ENCODE results near the gene KDM2B.
"Not testable (repeated sequence)": the region's sequence is repeated elsewhere in the genome, so short reads cannot be mapped to it uniquely, and the experiment has no call there.

Gene KDM2B

DNA sequence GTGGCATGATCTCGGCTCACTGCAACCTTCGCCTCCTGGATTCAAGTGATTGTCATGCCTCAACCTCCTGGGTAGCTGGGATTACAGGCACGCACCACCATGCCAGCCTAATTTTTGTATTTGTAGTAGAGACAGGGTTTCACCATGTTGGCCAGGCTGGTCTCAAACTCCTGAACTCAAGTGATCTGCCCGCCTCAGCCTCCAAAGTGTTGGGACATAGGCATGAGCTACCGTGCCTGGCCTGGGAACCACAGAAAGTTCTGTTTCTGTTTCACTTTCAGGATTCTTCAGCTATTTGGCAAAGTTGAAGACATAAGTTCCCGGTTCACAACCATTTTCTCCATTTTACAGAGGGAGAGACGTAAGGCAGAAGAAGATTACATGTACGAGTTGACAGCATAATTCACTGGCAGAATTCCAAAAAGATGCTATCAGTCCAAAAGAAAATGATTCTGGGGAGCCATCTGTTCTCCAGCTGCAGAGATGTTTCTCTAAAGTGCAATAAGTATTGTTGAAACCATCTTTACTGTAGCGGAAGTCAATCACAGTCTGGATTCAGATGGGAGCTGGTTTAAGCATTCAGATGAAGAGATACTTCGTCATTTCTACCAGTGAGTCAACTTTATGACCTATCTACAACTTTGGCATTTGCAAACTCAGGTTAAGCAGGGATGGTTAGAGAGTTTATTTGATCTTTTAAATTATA lies 189.1 kb downstream of the KDM2B start:
- H3K4me1 ChIP-seq = no peaks in the 10 kb centered on the region
- no peaks in the 10 kb centered on the region for H3K27me3 ChIP-seq (ENCODE audit: control insufficient read depth, insufficient read depth, low read length)
- H3K36me3 ChIP-seq (ENCODE audit: control insufficient read depth, insufficient read depth, low read length) = no peaks in the 10 kb centered on the region
- H3K9me3 ChIP-seq (ENCODE audit: control insufficient read depth, low read length) = no peaks in the 10 kb centered on the region
- no peaks in the 10 kb centered on the region for H3K79me2 ChIP-seq
- H3K9ac ChIP-seq = no peak overlapping the region
- H3K27ac ChIP-seq = no peak overlapping the region
- TF ChIP-seq, protein P1, sequence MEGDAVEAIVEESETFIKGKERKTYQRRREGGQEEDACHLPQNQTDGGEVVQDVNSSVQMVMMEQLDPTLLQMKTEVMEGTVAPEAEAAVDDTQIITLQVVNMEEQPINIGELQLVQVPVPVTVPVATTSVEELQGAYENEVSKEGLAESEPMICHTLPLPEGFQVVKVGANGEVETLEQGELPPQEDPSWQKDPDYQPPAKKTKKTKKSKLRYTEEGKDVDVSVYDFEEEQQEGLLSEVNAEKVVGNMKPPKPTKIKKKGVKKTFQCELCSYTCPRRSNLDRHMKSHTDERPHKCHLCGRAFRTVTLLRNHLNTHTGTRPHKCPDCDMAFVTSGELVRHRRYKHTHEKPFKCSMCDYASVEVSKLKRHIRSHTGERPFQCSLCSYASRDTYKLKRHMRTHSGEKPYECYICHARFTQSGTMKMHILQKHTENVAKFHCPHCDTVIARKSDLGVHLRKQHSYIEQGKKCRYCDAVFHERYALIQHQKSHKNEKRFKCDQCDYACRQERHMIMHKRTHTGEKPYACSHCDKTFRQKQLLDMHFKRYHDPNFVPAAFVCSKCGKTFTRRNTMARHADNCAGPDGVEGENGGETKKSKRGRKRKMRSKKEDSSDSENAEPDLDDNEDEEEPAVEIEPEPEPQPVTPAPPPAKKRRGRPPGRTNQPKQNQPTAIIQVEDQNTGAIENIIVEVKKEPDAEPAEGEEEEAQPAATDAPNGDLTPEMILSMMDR (IDR thresholded peaks at IDR 0.05) = no peak
- H2AFZ ChIP-seq = no peak overlapping the region
- no peak overlapping the region for H3K4me2 ChIP-seq (ENCODE audit: low read length)
- no peak overlapping the region for H3K4me3 ChIP-seq (ENCODE audit: low read depth, low read length)

DNA sequence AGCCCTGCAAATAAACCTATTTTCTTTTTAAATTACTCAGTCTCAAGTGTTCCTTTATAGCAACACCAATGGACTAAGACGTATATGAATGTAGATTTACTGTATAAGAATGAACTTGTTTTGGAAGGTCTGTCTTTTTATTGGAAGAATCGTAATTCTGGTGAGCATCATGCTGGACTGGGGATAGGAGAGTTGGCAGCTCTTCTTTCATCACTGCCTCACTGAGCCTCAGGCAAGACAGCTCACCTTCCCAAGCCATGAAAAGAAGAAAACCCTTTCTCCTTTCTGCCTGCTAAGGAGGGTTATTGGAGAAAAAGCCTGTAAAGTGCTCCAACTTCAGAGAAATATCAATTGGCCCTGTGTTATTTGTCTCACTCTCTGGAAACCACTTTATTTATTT lies 190.0 kb downstream of the KDM2B start:
- Histone ChIP-seq H3K4me3 (ENCODE audit: low read depth, low read length) (no peak overlapping the region), H3K9me3 (ENCODE audit: control insufficient read depth, low read length) (no peaks in the 10 kb centered on the region), H3K4me1 (no peaks in the 10 kb centered on the region), H3K9ac (no peak overlapping the region), H3K36me3 (ENCODE audit: control insufficient read depth, insufficient read depth, low read length) (no peaks in the 10 kb centered on the region), H3K27me3 (ENCODE audit: control insufficient read depth, insufficient read depth, low read length) (no peaks in the 10 kb centered on the region), H3K79me2 (no peaks in the 10 kb centered on the region), H3K27ac (no peak overlapping the region), H3K4me2 (ENCODE audit: low read length) (no peak overlapping the region), H2AFZ (no peak overlapping the region)
- TF ChIP-seq, protein P1 (IDR thresholded peaks at IDR 0.05) = no peak

DNA sequence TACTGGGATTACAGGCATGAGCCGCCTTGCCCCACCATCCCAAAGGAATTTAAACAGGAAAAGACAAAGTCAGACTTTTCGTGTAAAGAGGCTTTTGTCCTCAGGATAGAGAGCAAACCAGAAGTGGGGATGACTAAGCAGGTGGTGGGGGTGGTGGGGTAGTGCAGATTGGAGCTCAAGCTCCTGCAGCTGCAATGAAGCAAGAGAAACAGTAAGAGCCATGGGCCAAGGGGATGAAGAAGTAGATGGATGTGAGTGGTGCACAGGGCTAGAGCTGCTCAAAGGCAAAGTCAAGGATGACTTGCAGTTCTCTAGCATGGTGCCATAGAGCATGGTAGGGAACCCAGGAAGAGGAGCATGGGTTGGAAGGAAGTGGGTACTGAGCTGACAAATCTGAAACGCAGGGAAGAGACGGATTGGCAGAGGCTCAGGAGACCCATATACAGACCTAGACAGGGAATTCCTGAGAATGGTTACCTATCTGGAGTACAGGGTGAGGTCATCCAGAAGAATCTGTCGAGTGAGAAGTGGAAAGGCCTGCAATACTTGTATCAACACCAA lies 192.3 kb downstream of the KDM2B start:
- Histone ChIP-seq H3K27me3 (ENCODE audit: control insufficient read depth, insufficient read depth, low read length) (no peaks in the 10 kb centered on the region), H3K9me3 (ENCODE audit: control insufficient read depth, low read length) (no peaks in the 10 kb centered on the region), H3K4me3 (ENCODE audit: low read depth, low read length) (no peak overlapping the region), H3K36me3 (ENCODE audit: control insufficient read depth, insufficient read depth, low read length) (no peaks in the 10 kb centered on the region), H3K4me2 (ENCODE audit: low read length) (no peak overlapping the region), H3K4me1 (no peaks in the 10 kb centered on the region), H3K79me2 (no peaks in the 10 kb centered on the region), H3K27ac (no peak overlapping the region), H3K9ac (no peak overlapping the region), H2AFZ (no peak overlapping the region)
- TF ChIP-seq, protein P1 (IDR thresholded peaks at IDR 0.05) = no peak

DNA sequence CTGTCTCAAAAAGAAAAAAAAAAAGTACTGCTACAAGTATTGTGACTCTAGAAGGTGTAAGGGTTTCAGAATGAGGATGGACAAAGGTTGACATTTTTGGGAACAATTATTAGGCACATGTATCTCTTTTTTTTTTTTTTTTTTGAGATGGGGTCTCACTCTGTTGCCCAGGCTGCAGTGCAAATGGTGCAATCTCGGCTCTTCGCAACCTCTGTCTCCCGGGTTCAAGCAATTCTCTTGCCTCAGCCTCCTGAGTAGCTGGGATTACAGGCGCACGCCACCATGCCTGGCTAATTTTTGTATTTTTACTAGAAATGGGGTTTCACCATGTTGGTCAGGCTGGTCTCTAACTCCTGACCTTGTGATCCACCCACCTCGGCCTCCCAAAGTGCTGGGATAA lies 195.9 kb downstream of the KDM2B start:
- H3K79me2 ChIP-seq; H3K27ac ChIP-seq; H3K9me3 ChIP-seq (ENCODE audit: control insufficient read depth, low read length); H3K27me3 ChIP-seq (ENCODE audit: control insufficient read depth, insufficient read depth, low read length); H3K4me1 ChIP-seq; H3K4me2 ChIP-seq (ENCODE audit: low read length); H2AFZ ChIP-seq; H3K36me3 ChIP-seq (ENCODE audit: control insufficient read depth, insufficient read depth, low read length); H3K9ac ChIP-seq; H3K4me3 ChIP-seq (ENCODE audit: low read depth, low read length): not testable (repeated sequence)

DNA sequence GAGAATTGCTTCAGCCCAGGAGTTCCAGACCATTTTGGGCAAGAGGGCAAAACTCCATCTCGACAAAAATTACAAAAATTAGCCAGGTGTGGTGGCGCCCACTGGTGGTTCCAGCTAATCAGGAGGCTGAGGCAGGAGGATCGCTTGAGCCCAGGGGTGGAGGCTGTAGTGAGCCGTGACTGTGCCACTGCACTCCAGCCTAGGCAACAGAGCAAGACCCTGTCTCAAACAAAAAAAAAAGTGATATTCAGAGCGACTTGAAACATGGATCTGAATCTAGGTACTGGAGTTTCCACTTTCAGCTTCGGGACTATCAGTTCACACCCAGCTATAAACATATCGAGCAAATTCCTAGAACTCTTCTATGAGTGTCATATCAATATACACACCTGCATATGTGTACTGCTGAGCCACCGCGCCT lies 197.2 kb downstream of the KDM2B start:
- TF ChIP-seq, protein P1 (IDR thresholded peaks at IDR 0.05) = no peak
- Histone ChIP-seq H3K27ac (no peak overlapping the region), H3K9me3 (ENCODE audit: control insufficient read depth, low read length) (no peaks in the 10 kb centered on the region), H3K4me1 (no peaks in the 10 kb centered on the region), H3K9ac (no peak overlapping the region), H3K36me3 (ENCODE audit: control insufficient read depth, insufficient read depth, low read length) (no peaks in the 10 kb centered on the region), H3K4me2 (ENCODE audit: low read length) (no peak overlapping the region), H2AFZ (no peak overlapping the region), H3K27me3 (ENCODE audit: control insufficient read depth, insufficient read depth, low read length) (no peaks in the 10 kb centered on the region), H3K79me2 (no peaks in the 10 kb centered on the region), H3K4me3 (ENCODE audit: low read depth, low read length) (no peak overlapping the region)
